HL-60 (cell line): ENCODE data around the gene SCUBE1.

Source experiments
- POLR2AphosphoS5 ChIP-seq: IDR thresholded peaks from 2 replicates; pipeline ENCODE4 v1.6.1; 2012; ENCODE audit warnings: low read depth
- SPI1 ChIP-seq: IDR thresholded peaks from 2 replicates; pipeline ENCODE4 v1.6.1; 2012; ENCODE audit warnings: low read depth, mild to moderate bottlenecking, borderline replicate concordance
- TF ChIP-seq, protein P1 (sequence below): IDR thresholded peaks from one replicate; pipeline ENCODE4 v1.5.1; 2011; ENCODE audit warnings: low read length, control low read depth, inconsistent platforms; ENCODE audit not compliant: insufficient read depth
- TF ChIP-seq, protein P2 (sequence below): IDR thresholded peaks from 2 replicates; pipeline ENCODE4 v1.6.1; 2012; ENCODE audit warnings: low read depth; ENCODE audit not compliant: insufficient replicate concordance

DNA sequence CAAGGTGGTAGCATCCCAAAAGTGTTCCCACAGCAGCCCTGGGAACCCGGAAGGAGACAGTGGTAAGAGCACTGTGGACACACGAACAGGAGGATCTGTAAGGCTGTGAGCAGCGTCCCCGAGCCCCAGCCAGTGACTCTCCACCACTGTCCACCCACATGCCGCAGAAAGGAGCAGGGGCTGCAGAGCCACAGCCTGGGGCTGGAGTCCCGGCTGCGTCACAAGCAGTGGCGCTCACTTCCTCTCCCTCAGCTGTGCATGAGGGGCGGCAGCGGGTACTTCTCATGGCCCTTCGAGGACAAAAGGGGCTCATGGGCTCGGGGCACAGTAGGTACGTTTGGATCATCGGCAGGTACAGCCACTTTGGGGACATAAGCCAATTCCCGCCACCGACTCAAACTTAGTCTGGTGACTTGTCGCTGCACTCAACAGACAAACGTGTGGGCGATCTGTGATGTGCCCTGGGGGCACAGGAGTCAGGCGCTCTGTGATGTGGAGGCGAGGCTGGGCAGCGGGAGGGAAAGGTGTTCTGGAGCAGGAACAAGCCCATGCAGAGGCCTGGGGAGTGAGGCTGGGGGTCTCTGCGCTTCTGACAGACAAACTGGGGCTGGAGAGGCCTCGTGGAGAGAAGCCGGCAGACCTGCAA, 68.5 kb downstream of the SCUBE1 start:
- TF ChIP-seq, protein P1, sequence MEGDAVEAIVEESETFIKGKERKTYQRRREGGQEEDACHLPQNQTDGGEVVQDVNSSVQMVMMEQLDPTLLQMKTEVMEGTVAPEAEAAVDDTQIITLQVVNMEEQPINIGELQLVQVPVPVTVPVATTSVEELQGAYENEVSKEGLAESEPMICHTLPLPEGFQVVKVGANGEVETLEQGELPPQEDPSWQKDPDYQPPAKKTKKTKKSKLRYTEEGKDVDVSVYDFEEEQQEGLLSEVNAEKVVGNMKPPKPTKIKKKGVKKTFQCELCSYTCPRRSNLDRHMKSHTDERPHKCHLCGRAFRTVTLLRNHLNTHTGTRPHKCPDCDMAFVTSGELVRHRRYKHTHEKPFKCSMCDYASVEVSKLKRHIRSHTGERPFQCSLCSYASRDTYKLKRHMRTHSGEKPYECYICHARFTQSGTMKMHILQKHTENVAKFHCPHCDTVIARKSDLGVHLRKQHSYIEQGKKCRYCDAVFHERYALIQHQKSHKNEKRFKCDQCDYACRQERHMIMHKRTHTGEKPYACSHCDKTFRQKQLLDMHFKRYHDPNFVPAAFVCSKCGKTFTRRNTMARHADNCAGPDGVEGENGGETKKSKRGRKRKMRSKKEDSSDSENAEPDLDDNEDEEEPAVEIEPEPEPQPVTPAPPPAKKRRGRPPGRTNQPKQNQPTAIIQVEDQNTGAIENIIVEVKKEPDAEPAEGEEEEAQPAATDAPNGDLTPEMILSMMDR: no peak
- no peak for TF ChIP-seq POLR2AphosphoS5
- TF ChIP-seq, protein P2, sequence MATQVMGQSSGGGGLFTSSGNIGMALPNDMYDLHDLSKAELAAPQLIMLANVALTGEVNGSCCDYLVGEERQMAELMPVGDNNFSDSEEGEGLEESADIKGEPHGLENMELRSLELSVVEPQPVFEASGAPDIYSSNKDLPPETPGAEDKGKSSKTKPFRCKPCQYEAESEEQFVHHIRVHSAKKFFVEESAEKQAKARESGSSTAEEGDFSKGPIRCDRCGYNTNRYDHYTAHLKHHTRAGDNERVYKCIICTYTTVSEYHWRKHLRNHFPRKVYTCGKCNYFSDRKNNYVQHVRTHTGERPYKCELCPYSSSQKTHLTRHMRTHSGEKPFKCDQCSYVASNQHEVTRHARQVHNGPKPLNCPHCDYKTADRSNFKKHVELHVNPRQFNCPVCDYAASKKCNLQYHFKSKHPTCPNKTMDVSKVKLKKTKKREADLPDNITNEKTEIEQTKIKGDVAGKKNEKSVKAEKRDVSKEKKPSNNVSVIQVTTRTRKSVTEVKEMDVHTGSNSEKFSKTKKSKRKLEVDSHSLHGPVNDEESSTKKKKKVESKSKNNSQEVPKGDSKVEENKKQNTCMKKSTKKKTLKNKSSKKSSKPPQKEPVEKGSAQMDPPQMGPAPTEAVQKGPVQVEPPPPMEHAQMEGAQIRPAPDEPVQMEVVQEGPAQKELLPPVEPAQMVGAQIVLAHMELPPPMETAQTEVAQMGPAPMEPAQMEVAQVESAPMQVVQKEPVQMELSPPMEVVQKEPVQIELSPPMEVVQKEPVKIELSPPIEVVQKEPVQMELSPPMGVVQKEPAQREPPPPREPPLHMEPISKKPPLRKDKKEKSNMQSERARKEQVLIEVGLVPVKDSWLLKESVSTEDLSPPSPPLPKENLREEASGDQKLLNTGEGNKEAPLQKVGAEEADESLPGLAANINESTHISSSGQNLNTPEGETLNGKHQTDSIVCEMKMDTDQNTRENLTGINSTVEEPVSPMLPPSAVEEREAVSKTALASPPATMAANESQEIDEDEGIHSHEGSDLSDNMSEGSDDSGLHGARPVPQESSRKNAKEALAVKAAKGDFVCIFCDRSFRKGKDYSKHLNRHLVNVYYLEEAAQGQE: no peak
- TF ChIP-seq SPI1: no peak
